B cell (primary cell): ENCODE measurements around the gene SPACA9. TPM values are rescaled to one million over a fixed set of nuclear protein-coding genes. Genes with fewer than 3 reads are reported as not detected.

Experiments used
- ATAC-seq: fragments of 200-7000 bp; cut with Tn5 transposase; one replicate; pipeline ENCODE4 v1.10.0; 2021; ENCODE audit warnings: low read depth, mild to moderate bottlenecking, moderate number of reproducible peaks, moderate library complexity
- CTCF ChIA-PET: fragments of 350-600 bp; sonication (Branson Sonifier 250); formaldehyde crosslinking; loops from one replicate; lab custom pipeline; 2021; ENCODE audit warnings: antibody characterized with exemption, inconsistent platforms; lab: Charles Lee
- POLR2A ChIA-PET: fragments of 350-600 bp; sonication (Branson Sonifier 250); formaldehyde crosslinking; loops from one replicate; lab custom pipeline; 2021; ENCODE audit warnings: antibody characterized with exemption; lab: Charles Lee
- DNase-seq: peaks from one replicate; pipeline ENCODE4 v3.0.0; 2013
- H2AFZ ChIP-seq: 2 replicates; pipeline ENCODE4 v1.6.1; 2012; ENCODE audit warnings: mild to moderate bottlenecking, low read depth, low read length; ENCODE audit not compliant: insufficient read depth, poor library complexity, severe bottlenecking
- H3K27ac ChIP-seq, 2 donors: 1 replicate in 1 of 2; 2 replicates in 1 of 2; pipeline ENCODE4 v1.5.1; 2012 to 2013; ENCODE audit warnings: low read length in 2 of 2, mild to moderate bottlenecking in 2 of 2, moderate library complexity in 1 of 2
- H3K27me3 ChIP-seq, 4 experiments: fragments of 200-600 bp in 1 of 4; sonication (generic) in 1 of 4; replicated peaks in 1 of 4; 1 replicate in 2 of 4; 2 replicates in 2 of 4; pipeline versions ENCODE4 v1.6.1 to v1.7.0; 2013 to 2016; ENCODE audit warnings: low read length in 3 of 4, mild to moderate bottlenecking in 2 of 4, mixed read lengths in 1 of 4, moderate library complexity in 1 of 4; ENCODE audit not compliant: insufficient read depth in 4 of 4, control insufficient read depth in 3 of 4; ENCODE audit errors: control extremely low read depth in 1 of 4
- H3K36me3 ChIP-seq, 2 experiments: replicated peaks in 1 of 2; 1 replicate in 1 of 2; 2 replicates in 1 of 2; pipeline versions ENCODE4 v1.6.1 to v1.7.1; 2013; ENCODE audit warnings: low read length in 1 of 2; ENCODE audit not compliant: insufficient read depth in 2 of 2, control insufficient read depth in 1 of 2; ENCODE audit errors: control extremely low read depth in 1 of 2, extremely low read depth in 1 of 2
- H3K4me1 ChIP-seq, 2 donors: fragments of 200-600 bp in 1 of 2; sonication (generic) in 1 of 2; 1 replicate in 1 of 2; 2 replicates in 1 of 2; pipeline versions ENCODE4 v1.5.1 to v1.6.1; 2013 to 2017; ENCODE audit warnings: low read length in 2 of 2; ENCODE audit not compliant: control insufficient read depth in 2 of 2, insufficient read depth in 2 of 2
- H3K4me2 ChIP-seq: replicated peaks from 2 replicates; pipeline ENCODE3; 2012; ENCODE audit warnings: mild to moderate bottlenecking, low read depth, low read length; ENCODE audit not compliant: poor library complexity, severe bottlenecking
- H3K4me3 ChIP-seq, 5 experiments: fragments of 200-600 bp in 1 of 5; sonication (generic) in 1 of 5; 1 replicate in 3 of 5; 2 replicates in 2 of 5; pipeline versions ENCODE4 v1.5.1 to v1.7.0; 2011 to 2016; ENCODE audit warnings: low read length in 4 of 5, mild to moderate bottlenecking in 4 of 5, low read depth in 2 of 5, control low read depth in 1 of 5, moderate library complexity in 1 of 5; ENCODE audit not compliant: insufficient read depth in 1 of 5; ENCODE audit errors: control extremely low read depth in 1 of 5, extremely low read depth in 1 of 5
- H3K79me2 ChIP-seq: fragments of 200-600 bp; sonication (generic); one replicate; pipeline ENCODE4 v1.6.0; 2016; ENCODE audit warnings: low read length; ENCODE audit not compliant: control insufficient read depth, insufficient read depth
- H3K9ac ChIP-seq: fragments of 200-600 bp; sonication (generic); 2 replicates; pipeline ENCODE4 v1.6.1; 2017; ENCODE audit warnings: mild to moderate bottlenecking, low read length, moderate library complexity
- H3K9me3 ChIP-seq, 3 donors: one replicate each; pipeline versions ENCODE4 v1.6.1 to v1.7.1; 2013; ENCODE audit warnings: low read length in 2 of 3; ENCODE audit not compliant: control insufficient read depth in 2 of 3, insufficient read depth in 1 of 3; ENCODE audit errors: control extremely low read depth in 1 of 3
- H4K20me1 ChIP-seq: 2 replicates; pipeline ENCODE4 v1.6.0; 2012; ENCODE audit warnings: mild to moderate bottlenecking, low read length; ENCODE audit not compliant: insufficient read depth, control insufficient read depth, poor library complexity, severe bottlenecking
- H3K27ac Mint-ChIP-seq: one replicate; pipeline ENCODE4 v1.8.0; 2021; ENCODE audit warnings: mixed read lengths
- H3K27me3 Mint-ChIP-seq: one replicate; pipeline ENCODE4 v1.8.0; 2021; ENCODE audit warnings: mixed read lengths
- H3K4me1 Mint-ChIP-seq: one replicate; pipeline ENCODE4 v1.8.0; 2021; ENCODE audit warnings: mixed read lengths
- H3K4me3 Mint-ChIP-seq: one replicate; pipeline ENCODE4 v1.8.0; 2021; ENCODE audit warnings: mixed read lengths
- H3K9me3 Mint-ChIP-seq: one replicate; pipeline ENCODE4 v1.8.0; 2022; ENCODE audit warnings: mixed read lengths; ENCODE audit not compliant: insufficient read depth
- EZH2 ChIP-seq: IDR thresholded peaks from 2 replicates; pipeline ENCODE4 v1.6.1; 2012; ENCODE audit warnings: borderline replicate concordance, low read depth, mild to moderate bottlenecking, moderate library complexity, low read length; ENCODE audit not compliant: insufficient read depth, poor library complexity, severe bottlenecking
- WGBS: methylation state at CpG from one replicate; pipeline ENCODE4 v1.1.5; 2013; ENCODE audit warnings: missing lambda C conversion rate; ENCODE audit not compliant: insufficient coverage; 5-methylcytosine and 5-hydroxymethylcytosine counted together
- intact Hi-C: fragments of 100-400 bp; cut with micrococcal nuclease; formaldehyde crosslinking; loops from one replicate; pipeline ENCODE4 v1.10.0; 2022
- polyA plus RNA-seq: library from polyadenylated mRNA; depleted of rRNA; stranded (reverse); fragments of >200 nt; gene quantifications from 2 replicates; pipeline ENCODE4 v1.2.3, GENCODE V29; 2012
- total RNA-seq, 2 donors: library from RNA; stranded (reverse); fragments of 120-200 nt in 1 of 2; gene quantifications; 1 replicate in 1 of 2; 2 replicates in 1 of 2; pipeline versions ENCODE4 v1.2.3 to v1.2.4, GENCODE V29; 2013 to 2022
- TF ChIP-seq, protein P1 (sequence below): fragments of 200-600 bp; IDR thresholded peaks from one replicate; pipeline ENCODE4 v1.8.0; 2022; ENCODE audit warnings: antibody characterized with exemption, mild to moderate bottlenecking

SPACA9 gene
- total and polyA plus RNA-seq, 2 donors (not counting 1 experiment from before 2014, with no cell fraction given), result 2.8 to 4.5 TPM

GRCh38 chr9:132857031-132857430 lies 21.7 kb upstream of the SPACA9 start:
- TF ChIP-seq, protein P1, sequence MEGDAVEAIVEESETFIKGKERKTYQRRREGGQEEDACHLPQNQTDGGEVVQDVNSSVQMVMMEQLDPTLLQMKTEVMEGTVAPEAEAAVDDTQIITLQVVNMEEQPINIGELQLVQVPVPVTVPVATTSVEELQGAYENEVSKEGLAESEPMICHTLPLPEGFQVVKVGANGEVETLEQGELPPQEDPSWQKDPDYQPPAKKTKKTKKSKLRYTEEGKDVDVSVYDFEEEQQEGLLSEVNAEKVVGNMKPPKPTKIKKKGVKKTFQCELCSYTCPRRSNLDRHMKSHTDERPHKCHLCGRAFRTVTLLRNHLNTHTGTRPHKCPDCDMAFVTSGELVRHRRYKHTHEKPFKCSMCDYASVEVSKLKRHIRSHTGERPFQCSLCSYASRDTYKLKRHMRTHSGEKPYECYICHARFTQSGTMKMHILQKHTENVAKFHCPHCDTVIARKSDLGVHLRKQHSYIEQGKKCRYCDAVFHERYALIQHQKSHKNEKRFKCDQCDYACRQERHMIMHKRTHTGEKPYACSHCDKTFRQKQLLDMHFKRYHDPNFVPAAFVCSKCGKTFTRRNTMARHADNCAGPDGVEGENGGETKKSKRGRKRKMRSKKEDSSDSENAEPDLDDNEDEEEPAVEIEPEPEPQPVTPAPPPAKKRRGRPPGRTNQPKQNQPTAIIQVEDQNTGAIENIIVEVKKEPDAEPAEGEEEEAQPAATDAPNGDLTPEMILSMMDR, result no peak
- no peak for TF ChIP-seq EZH2
- no peaks in the 10 kb centered on the region for H3K79me2 ChIP-seq
- intact Hi-C loops, result no loop called here
- no peak overlapping the region for H3K4me3 ChIP-seq
- no peaks in the 10 kb centered on the region for H3K36me3 ChIP-seq
- POLR2A ChIA-PET, result interaction anchor here (0.5 kb wide), 1 partner anchor 182 kb away, joined by 9 read pairs; no protein-coding TSS in a partner anchor
- no peak overlapping the region for H3K27ac ChIP-seq
- no peak overlapping the region for H3K4me2 ChIP-seq
- Mint-ChIP-seq H3K27ac (no peak overlapping the region), H3K9me3 (no peaks in the 10 kb centered on the region), H3K4me3 (no peak overlapping the region), H3K4me1 (peaks cover 13% of the 10 kb centered on the region), H3K27me3 (no peaks in the 10 kb centered on the region)
- no peak overlapping the region for H2AFZ ChIP-seq
- no peaks in the 10 kb centered on the region for H3K9me3 ChIP-seq
- no peaks in the 10 kb centered on the region for H4K20me1 ChIP-seq
- H3K9ac ChIP-seq, result no peak overlapping the region
- H3K27me3 ChIP-seq, result no peaks in the 10 kb centered on the region
- ATAC-seq (no peak), DNase-seq (no peak)
- 95% methylated on average over 4 of the region's 8 CpGs for WGBS
- peaks cover 13 to 19% of the 10 kb centered on the region in 2 donors for H3K4me1 ChIP-seq
- CTCF ChIA-PET, result no interaction called here

- H3K9ac ChIP-seq, result no peak overlapping the region
- CTCF ChIA-PET, result no interaction called here
- WGBS, result 79% methylated on average over 23 of the region's 24 CpGs
- Mint-ChIP-seq H3K9me3 (no peaks in the 10 kb centered on the region), H3K27ac (no peak overlapping the region), H3K4me1 (peaks cover 13% of the 10 kb centered on the region), H3K4me3 (no peak overlapping the region), H3K27me3 (no peaks in the 10 kb centered on the region)
- TF ChIP-seq, protein P1, result no peak
- TF ChIP-seq EZH2, result no peak
- no peaks in the 10 kb centered on the region for H3K36me3 ChIP-seq
- no peaks in the 10 kb centered on the region for H3K79me2 ChIP-seq
- H2AFZ ChIP-seq, result no peak overlapping the region
- H3K27ac ChIP-seq, result no peak overlapping the region
- POLR2A ChIA-PET, result interaction anchor here (0.5 kb wide), 1 partner anchor 182 kb away, joined by 9 read pairs; no protein-coding TSS in a partner anchor
- H3K27me3 ChIP-seq, result no peaks in the 10 kb centered on the region
- no peaks in the 10 kb centered on the region for H3K9me3 ChIP-seq
- no peak overlapping the region for H3K4me2 ChIP-seq
- DNase-seq (no peak), ATAC-seq (no peak)
- H3K4me1 ChIP-seq, result peaks cover 13 to 19% of the 10 kb centered on the region in 2 donors
- H4K20me1 ChIP-seq, result no peaks in the 10 kb centered on the region
- no peak overlapping the region for H3K4me3 ChIP-seq
- intact Hi-C loops, result no loop called here
These were observed 20.9 kb upstream of the SPACA9 start for GRCh38 chr9:132857616-132858342.
